ENCODE data around the gene CAMK4. TPM values are rescaled to one million over a fixed set of nuclear protein-coding genes. Genes with fewer than 3 reads are reported as not detected.

CAMK4 gene
- 0.33 and 0.69 TPM in 2 replicates for total RNA-seq

GRCh38 chr5:111223787-111224560, at the start of gene CAMK4:
Gene CAMK4, plus strand, starts transcription at chr5:111224384. Its CDS starts 100 bp downstream, at chr5:111224484.

GRCh38 chr5:111512375-111513130, 288.4 kb downstream of the CAMK4 start, which contains the start of gene STARD4:
Gene STARD4, minus strand, starts transcription at chr5:111512535. Its CDS starts 5,102 bp downstream, at chr5:111507433.

Other genes starting within 250 kb of the CAMK4 start
- 0.11 and 0.26 TPM in 2 replicates for gene TSLP, start 152.7 kb upstream of the CAMK4 start, total RNA-seq
- gene WDR36, start 132.0 kb upstream of the CAMK4 start, total RNA-seq, result 49.2 and 56.2 TPM in 2 replicates